Endothelial cell of umbilical vein (primary cell): ENCODE data around the gene MAP2K1.

Experiments
- JUN ChIP-seq: IDR thresholded peaks from 2 replicates; pipeline ENCODE4 v1.6.1; 2011; ENCODE audit warnings: borderline replicate concordance, low read depth; ENCODE audit not compliant: insufficient read length, insufficient read depth
- POLR2AphosphoS5 ChIP-seq: IDR thresholded peaks from 2 replicates; pipeline ENCODE4 v1.6.1; 2012; ENCODE audit warnings: low read depth, mild to moderate bottlenecking, control low read depth, low read length, moderate library complexity; ENCODE audit not compliant: insufficient read depth

GRCh38 chr15:66422347-66422746 is 35.6 kb downstream of the MAP2K1 start:
- no peak for TF ChIP-seq POLR2AphosphoS5
- no peak for TF ChIP-seq JUN
